ENCODE measurements around the gene CCDC7.

- TF ChIP-seq POLR2A (IDR thresholded peaks at IDR 0.05; ENCODE audit: low read length) = no peak
- no peak for TF ChIP-seq GATA1 (IDR thresholded peaks at IDR 0.05; ENCODE audit: low read depth, low read length)
Measured at GRCh38 chr10:32877915-32878314, 432.0 kb downstream of the CCDC7 start.
